ENCODE results near the gene PLEKHG4B. TPM values are rescaled to one million over a fixed set of nuclear protein-coding genes. Genes with fewer than 3 reads are reported as not detected.

The PLEKHG4B gene
- total RNA-seq, 1 experiment from 2014 or later = 0.02 TPM

DNA sequence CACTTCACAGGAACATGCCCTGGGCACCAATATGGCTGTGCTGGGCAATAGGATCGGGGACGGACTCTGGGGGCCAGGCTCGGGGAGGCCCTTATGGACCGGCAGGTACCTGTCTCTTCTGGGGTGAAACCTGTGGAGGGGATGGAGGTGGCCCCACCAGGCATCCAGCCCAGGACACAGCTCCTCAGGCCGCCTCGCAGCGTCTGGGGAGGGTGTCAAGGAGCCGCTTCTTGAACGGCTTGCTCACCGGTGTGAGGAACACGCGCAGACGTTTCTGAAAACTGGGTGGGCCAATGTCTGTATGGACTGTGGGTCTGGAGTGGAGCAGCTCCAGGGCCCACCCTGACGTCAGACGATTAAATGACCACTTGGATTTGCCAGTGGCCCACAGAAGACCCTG lies 45.8 kb downstream of the PLEKHG4B start:
- Histone ChIP-seq H2AFZ (ENCODE audit: low read depth, low read length, poor library complexity, severe bottlenecking) (no peak overlapping the region), H3K9ac (ENCODE audit: low read length) (no peak overlapping the region), H3K27me3 (ENCODE audit: insufficient read depth, low read length) (0 out of 2 replicates have a peak, but pooled peaks cover under 1% of the 10 kb centered on the region), H4K20me1 (ENCODE audit: insufficient read depth) (no peaks in the 10 kb centered on the region), H3K27ac (ENCODE audit: low read depth, low read length) (no peak overlapping the region), H3K79me2 (ENCODE audit: insufficient read depth, low read length) (no peaks in the 10 kb centered on the region), H3K9me3 (ENCODE audit: control insufficient read depth in 1 of 2, insufficient read depth in 1 of 2, low read depth in 1 of 2, low read length in 2 of 2) (no peaks in the 10 kb centered on the region), H3K4me2 (ENCODE audit: low read length) (no peak overlapping the region), H3K4me3 (replicated peaks in 1 of 2; ENCODE audit: low read depth in 1 of 2, low read length in 2 of 2) (no peak overlapping the region), H3K9me2 (ENCODE audit: insufficient read depth) (no peaks in the 10 kb centered on the region), H3K36me3 (ENCODE audit: control insufficient read depth in 1 of 2, insufficient read depth in 2 of 2, low read length in 2 of 2) (no peaks in the 10 kb centered on the region), H3K4me1 (ENCODE audit: control insufficient read depth in 1 of 2, insufficient read depth in 2 of 2, low read length in 2 of 2) (no peaks in the 10 kb centered on the region)
- intact Hi-C loops (cut with micrococcal nuclease) = no loop called here
- ATAC-seq = no peak
- CTCF ChIA-PET = no interaction called here
- RAD21 ChIA-PET (ENCODE audit: low non-redundant PET in 1 of 2, low total read pairs in 2 of 2, uncharacterized antibody in 2 of 2, unreplicated experiment in 2 of 2) = no interaction called here
- no peak for DNase-seq (ENCODE audit: low read depth, low spot score)
- no TSS peak for BruUV-seq (replicated peaks)
- TF ChIP-seq POLR2AphosphoS5 (IDR thresholded peaks at IDR 0.05; ENCODE audit: low read depth, low read length) = no peak
- TF ChIP-seq, protein P1, sequence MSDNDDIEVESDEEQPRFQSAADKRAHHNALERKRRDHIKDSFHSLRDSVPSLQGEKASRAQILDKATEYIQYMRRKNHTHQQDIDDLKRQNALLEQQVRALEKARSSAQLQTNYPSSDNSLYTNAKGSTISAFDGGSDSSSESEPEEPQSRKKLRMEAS (IDR thresholded peaks at IDR 0.05) = no peak
- no peak for TF ChIP-seq YY1 (IDR thresholded peaks at IDR 0.05; ENCODE audit: extremely low read depth, insufficient replicate concordance, low read depth, low read length)
- TF ChIP-seq TCF7L2 (IDR thresholded peaks at IDR 0.05; ENCODE audit: borderline replicate concordance, extremely low read depth, insufficient read depth, insufficient read length) = no peak
- TF ChIP-seq, protein P2, sequence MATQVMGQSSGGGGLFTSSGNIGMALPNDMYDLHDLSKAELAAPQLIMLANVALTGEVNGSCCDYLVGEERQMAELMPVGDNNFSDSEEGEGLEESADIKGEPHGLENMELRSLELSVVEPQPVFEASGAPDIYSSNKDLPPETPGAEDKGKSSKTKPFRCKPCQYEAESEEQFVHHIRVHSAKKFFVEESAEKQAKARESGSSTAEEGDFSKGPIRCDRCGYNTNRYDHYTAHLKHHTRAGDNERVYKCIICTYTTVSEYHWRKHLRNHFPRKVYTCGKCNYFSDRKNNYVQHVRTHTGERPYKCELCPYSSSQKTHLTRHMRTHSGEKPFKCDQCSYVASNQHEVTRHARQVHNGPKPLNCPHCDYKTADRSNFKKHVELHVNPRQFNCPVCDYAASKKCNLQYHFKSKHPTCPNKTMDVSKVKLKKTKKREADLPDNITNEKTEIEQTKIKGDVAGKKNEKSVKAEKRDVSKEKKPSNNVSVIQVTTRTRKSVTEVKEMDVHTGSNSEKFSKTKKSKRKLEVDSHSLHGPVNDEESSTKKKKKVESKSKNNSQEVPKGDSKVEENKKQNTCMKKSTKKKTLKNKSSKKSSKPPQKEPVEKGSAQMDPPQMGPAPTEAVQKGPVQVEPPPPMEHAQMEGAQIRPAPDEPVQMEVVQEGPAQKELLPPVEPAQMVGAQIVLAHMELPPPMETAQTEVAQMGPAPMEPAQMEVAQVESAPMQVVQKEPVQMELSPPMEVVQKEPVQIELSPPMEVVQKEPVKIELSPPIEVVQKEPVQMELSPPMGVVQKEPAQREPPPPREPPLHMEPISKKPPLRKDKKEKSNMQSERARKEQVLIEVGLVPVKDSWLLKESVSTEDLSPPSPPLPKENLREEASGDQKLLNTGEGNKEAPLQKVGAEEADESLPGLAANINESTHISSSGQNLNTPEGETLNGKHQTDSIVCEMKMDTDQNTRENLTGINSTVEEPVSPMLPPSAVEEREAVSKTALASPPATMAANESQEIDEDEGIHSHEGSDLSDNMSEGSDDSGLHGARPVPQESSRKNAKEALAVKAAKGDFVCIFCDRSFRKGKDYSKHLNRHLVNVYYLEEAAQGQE (IDR thresholded peaks at IDR 0.05; ENCODE audit: low read depth) = no peak
- TF ChIP-seq CBX3 (IDR thresholded peaks at IDR 0.05; ENCODE audit: low read depth) = no peak
- TF ChIP-seq FOSL1 (IDR thresholded peaks at IDR 0.05; ENCODE audit: low read depth) = no peak
- no peak for TF ChIP-seq EGR1 (IDR thresholded peaks at IDR 0.05; ENCODE audit: low read depth)
- TF ChIP-seq, protein P3, sequence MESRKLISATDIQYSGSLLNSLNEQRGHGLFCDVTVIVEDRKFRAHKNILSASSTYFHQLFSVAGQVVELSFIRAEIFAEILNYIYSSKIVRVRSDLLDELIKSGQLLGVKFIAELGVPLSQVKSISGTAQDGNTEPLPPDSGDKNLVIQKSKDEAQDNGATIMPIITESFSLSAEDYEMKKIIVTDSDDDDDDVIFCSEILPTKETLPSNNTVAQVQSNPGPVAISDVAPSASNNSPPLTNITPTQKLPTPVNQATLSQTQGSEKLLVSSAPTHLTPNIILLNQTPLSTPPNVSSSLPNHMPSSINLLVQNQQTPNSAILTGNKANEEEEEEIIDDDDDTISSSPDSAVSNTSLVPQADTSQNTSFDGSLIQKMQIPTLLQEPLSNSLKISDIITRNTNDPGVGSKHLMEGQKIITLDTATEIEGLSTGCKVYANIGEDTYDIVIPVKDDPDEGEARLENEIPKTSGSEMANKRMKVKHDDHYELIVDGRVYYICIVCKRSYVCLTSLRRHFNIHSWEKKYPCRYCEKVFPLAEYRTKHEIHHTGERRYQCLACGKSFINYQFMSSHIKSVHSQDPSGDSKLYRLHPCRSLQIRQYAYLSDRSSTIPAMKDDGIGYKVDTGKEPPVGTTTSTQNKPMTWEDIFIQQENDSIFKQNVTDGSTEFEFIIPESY (IDR thresholded peaks at IDR 0.05; ENCODE audit: extremely low read depth, insufficient replicate concordance, low read length) = no peak
- TF ChIP-seq POLR2A (IDR thresholded peaks at IDR 0.05; ENCODE audit: borderline replicate concordance, extremely low read depth, insufficient read depth, insufficient read length) = no peak
- no peak for TF ChIP-seq SRF (IDR thresholded peaks at IDR 0.05; ENCODE audit: low read depth)
- TF ChIP-seq CEBPB (IDR thresholded peaks at IDR 0.05; ENCODE audit: low read depth) = no peak
- TF ChIP-seq ELF1 (IDR thresholded peaks at IDR 0.05; ENCODE audit: borderline replicate concordance, low read depth) = no peak
- TF ChIP-seq RAD21 (IDR thresholded peaks at IDR 0.05; ENCODE audit: low read depth) = no peak
- TF ChIP-seq ZNF274 (IDR thresholded peaks at IDR 0.05; ENCODE audit: low read depth, low read length) = no peak
- TF ChIP-seq EZH2phosphoT487 (IDR thresholded peaks at IDR 0.05; ENCODE audit: borderline replicate concordance) = no peak
- TF ChIP-seq, protein P4, sequence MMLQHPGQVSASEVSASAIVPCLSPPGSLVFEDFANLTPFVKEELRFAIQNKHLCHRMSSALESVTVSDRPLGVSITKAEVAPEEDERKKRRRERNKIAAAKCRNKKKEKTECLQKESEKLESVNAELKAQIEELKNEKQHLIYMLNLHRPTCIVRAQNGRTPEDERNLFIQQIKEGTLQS (IDR thresholded peaks at IDR 0.05) = no peak
- TF ChIP-seq EZH2 (IDR thresholded peaks at IDR 0.05) = no peak
- POLR2A ChIA-PET = no interaction called here

Measured in HCT116 (cell line).